ENCODE data around the gene EPHX1. TPM values are rescaled to one million over a fixed set of nuclear protein-coding genes. Genes with fewer than 3 reads are reported as not detected.
"Not testable (repeated sequence)": the region's sequence is repeated elsewhere in the genome, so short reads cannot be mapped to it uniquely, and the experiment has no call there.

Gene EPHX1
- total RNA-seq, 2 experiments from 2014 or later: 2.1 to 3.6 TPM

DNA sequence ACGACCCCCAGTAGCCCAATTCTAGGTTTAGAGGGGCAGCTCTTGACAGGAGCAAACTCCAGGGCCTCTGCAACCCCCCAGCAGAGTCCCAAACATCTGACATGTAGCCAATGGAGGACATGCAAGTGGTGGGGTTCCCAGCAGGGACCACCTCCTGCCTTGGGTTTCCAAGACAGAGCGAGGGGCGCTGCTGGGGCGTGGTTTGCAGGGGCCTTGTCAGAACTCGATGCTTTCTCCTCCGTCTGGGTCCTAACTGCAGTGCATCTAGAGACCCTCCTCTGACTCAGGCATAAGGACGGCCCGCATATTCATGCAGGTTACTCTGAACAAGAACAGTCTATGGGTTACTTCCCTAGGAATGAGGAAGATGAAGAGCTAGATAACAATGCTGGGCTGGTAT is 17.2 kb downstream of the EPHX1 start:
- H3K4me3 Mint-ChIP-seq: no peak overlapping the region
- intact Hi-C loops (cut with micrococcal nuclease): no loop called here
- no peaks in the 10 kb centered on the region for H3K27me3 Mint-ChIP-seq
- no peak for DNase-seq
- H3K9me3 Mint-ChIP-seq: no peaks in the 10 kb centered on the region
- ChIA-PET CTCF (no interaction called here), POLR2A (interaction anchor here (1.1 kb wide), 1 partner anchor 53 kb away, joined by 3 read pairs; no protein-coding TSS in a partner anchor)
- no peaks in the 10 kb centered on the region for H3K4me1 Mint-ChIP-seq (ENCODE audit: low read depth)
- TF ChIP-seq, protein P1, sequence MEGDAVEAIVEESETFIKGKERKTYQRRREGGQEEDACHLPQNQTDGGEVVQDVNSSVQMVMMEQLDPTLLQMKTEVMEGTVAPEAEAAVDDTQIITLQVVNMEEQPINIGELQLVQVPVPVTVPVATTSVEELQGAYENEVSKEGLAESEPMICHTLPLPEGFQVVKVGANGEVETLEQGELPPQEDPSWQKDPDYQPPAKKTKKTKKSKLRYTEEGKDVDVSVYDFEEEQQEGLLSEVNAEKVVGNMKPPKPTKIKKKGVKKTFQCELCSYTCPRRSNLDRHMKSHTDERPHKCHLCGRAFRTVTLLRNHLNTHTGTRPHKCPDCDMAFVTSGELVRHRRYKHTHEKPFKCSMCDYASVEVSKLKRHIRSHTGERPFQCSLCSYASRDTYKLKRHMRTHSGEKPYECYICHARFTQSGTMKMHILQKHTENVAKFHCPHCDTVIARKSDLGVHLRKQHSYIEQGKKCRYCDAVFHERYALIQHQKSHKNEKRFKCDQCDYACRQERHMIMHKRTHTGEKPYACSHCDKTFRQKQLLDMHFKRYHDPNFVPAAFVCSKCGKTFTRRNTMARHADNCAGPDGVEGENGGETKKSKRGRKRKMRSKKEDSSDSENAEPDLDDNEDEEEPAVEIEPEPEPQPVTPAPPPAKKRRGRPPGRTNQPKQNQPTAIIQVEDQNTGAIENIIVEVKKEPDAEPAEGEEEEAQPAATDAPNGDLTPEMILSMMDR (IDR thresholded peaks at IDR 0.05): no peak
- no peak overlapping the region for H3K27ac Mint-ChIP-seq
- no peaks in the 10 kb centered on the region for H3K36me3 Mint-ChIP-seq (ENCODE audit: low read depth)
- no peak for ATAC-seq

- ChIA-PET CTCF (no interaction called here), POLR2A (no interaction called here)
- TF ChIP-seq, protein P1 (IDR thresholded peaks at IDR 0.05): no peak
- ATAC-seq: no peak
- Mint-ChIP-seq H3K4me3 (no peak overlapping the region), H3K4me1 (ENCODE audit: low read depth) (no peaks in the 10 kb centered on the region), H3K36me3 (ENCODE audit: low read depth) (no peaks in the 10 kb centered on the region), H3K27me3 (no peaks in the 10 kb centered on the region), H3K9me3 (no peaks in the 10 kb centered on the region), H3K27ac (no peak overlapping the region)
- intact Hi-C loops (cut with micrococcal nuclease): no loop called here
- no peak for DNase-seq
Measured at GRCh38 chr1:225828706-225829345, 18.9 kb downstream of the EPHX1 start.

DNA sequence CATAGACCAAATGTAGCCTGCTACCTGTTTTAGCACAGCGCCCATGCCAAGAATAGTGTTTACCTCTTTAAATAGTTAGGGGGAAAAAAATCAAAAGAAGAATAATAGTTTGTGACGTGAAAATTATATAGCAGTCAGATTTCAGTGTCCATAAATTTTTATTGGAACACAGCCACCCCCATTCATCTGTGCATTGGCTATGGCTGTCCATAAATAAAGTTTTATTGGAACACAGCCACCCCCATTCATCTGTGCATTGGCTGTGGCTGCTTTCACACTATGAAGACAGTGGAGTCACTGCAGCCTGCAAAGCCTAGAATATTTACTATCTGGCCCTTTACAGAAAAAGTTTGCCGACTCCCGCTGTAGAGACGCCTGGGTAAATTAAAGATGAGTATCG is 20.9 kb downstream of the EPHX1 start:
- H3K9me3 Mint-ChIP-seq: no peaks in the 10 kb centered on the region
- CTCF ChIA-PET: no interaction called here
- TF ChIP-seq, protein P1 (IDR thresholded peaks at IDR 0.05): no peak
- ATAC-seq: no peak
- H3K36me3 Mint-ChIP-seq (ENCODE audit: low read depth): no peaks in the 10 kb centered on the region
- DNase-seq: no peak
- intact Hi-C loops (cut with micrococcal nuclease): no loop called here
- H3K4me1 Mint-ChIP-seq (ENCODE audit: low read depth): no peaks in the 10 kb centered on the region
- H3K4me3 Mint-ChIP-seq: no peak overlapping the region
- POLR2A ChIA-PET: no interaction called here
- no peak overlapping the region for H3K27ac Mint-ChIP-seq
- H3K27me3 Mint-ChIP-seq: no peaks in the 10 kb centered on the region

- Mint-ChIP-seq H3K4me1 (ENCODE audit: low read depth) (no peaks in the 10 kb centered on the region), H3K27ac (no peak overlapping the region), H3K36me3 (ENCODE audit: low read depth) (no peaks in the 10 kb centered on the region), H3K9me3 (no peaks in the 10 kb centered on the region), H3K27me3 (no peaks in the 10 kb centered on the region), H3K4me3 (no peak overlapping the region)
- intact Hi-C loops (cut with micrococcal nuclease): no loop called here
- ChIA-PET POLR2A (no interaction called here), CTCF (interaction anchor here (1.4 kb wide), 1 partner anchor 11 kb away, joined by 4 read pairs; no protein-coding TSS in a partner anchor)
- no peak for ATAC-seq
- TF ChIP-seq, protein P1 (IDR thresholded peaks at IDR 0.05): no peak
- DNase-seq: no peak
Measured at GRCh38 chr1:225834417-225835329, 24.7 kb downstream of the EPHX1 start.

DNA sequence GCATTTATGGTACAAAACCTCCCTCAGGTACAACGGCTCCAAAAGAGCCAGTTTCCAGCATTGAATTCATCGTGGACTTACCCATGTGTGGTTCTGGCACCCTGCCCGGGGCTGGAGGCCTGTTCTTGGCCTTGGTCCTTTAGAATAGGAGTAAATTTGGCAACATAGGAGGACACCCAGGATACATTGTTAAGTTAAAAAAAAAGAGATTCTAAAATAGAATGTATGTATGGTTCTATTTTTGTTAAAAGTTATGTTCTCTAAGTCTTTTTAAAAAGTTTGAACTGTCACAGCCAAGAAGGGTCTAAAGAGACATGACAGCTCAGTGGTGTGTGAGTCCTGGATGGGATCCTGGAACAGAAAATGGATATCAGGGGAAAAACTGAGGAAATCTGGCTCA is 25.9 kb downstream of the EPHX1 start:
- ATAC-seq: no peak
- no peaks in the 10 kb centered on the region for H3K27me3 Mint-ChIP-seq
- H3K4me1 Mint-ChIP-seq (ENCODE audit: low read depth): peaks cover 3% of the 10 kb centered on the region
- no peak overlapping the region for H3K27ac Mint-ChIP-seq
- TF ChIP-seq, protein P1 (IDR thresholded peaks at IDR 0.05): no peak
- H3K9me3 Mint-ChIP-seq: no peaks in the 10 kb centered on the region
- no peak overlapping the region for H3K4me3 Mint-ChIP-seq
- CTCF ChIA-PET: no interaction called here
- no peak for DNase-seq
- intact Hi-C loops (cut with micrococcal nuclease): no loop called here
- no peaks in the 10 kb centered on the region for H3K36me3 Mint-ChIP-seq (ENCODE audit: low read depth)
- POLR2A ChIA-PET: no interaction called here

DNA sequence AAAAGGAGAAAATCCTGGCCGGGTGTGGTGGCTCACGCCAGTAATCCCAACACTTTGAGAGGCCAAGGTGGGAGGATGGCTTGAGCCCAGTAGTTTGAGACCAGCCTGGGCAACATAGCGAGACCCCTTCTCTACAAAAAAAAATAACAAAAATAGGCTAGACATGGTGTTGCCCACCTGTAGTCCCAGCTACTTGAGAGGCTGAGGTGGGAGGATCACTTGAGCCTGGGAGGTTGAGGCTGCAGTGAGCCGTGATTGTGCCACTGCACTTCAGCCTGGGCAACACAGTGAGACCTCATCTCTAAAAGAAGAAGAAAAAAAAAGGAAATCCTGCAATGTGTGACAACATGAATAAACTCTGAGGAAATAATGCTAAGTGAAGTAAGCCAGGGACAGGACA is 26.4 kb downstream of the EPHX1 start:
- H3K4me1 Mint-ChIP-seq (ENCODE audit: low read depth); ATAC-seq; intact Hi-C loops (cut with micrococcal nuclease); H3K36me3 Mint-ChIP-seq (ENCODE audit: low read depth); CTCF ChIA-PET; DNase-seq; H3K27me3 Mint-ChIP-seq; H3K4me3 Mint-ChIP-seq; H3K27ac Mint-ChIP-seq; H3K9me3 Mint-ChIP-seq; POLR2A ChIA-PET: not testable (repeated sequence)
